HG02973 (cell line): ENCODE measurements around the gene LHX8.
"Not testable (repeated sequence)": the region's sequence is repeated elsewhere in the genome, so short reads cannot be mapped to it uniquely, and the experiment has no call there.

ENCODE experiments used
- ATAC-seq: cut with Tn5 transposase; IDR thresholded peaks from one replicate; pipeline ENCODE4 v1.9.1; 2021; ENCODE audit warnings: moderate library complexity; ENCODE audit not compliant: unreplicated experiment

LHX8 gene

DNA sequence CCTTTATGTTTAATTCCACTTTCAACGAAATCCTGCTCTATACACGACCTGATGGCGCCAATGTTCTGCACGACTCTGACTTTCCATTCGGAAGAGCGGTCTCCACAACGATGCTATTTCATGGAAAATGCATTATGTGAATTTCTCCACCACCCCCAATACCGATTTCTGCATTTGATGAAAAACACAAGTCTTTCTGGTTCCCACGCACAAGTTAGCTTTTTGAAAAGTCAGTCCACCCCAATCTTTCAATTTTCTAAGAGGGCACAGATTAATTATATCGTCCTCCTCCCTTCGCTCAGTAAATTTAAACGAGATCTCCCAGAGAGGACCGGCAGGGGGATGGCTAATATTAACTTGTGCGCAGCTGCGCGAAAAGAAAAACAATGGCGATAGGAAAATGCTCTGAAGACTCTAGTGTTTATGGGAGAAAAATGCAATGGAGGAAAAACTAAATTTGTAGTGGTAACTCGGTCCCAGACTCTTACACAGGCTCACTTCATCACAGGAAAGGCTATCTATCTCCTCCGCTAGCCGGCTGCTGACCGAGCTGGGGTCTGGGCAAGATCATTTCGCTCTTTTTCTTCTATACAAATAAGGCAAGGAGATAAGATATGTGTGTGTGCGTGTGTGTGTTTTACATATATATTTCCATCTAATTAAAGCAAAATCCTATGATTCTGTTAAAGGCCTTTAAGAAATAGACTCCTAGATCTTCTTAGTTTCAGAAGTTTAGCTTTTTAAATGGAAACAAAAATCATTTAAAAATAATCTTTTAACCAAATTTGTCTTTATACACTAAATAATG, 1.2 kb upstream of the LHX8 start:
- no peak for ATAC-seq

DNA sequence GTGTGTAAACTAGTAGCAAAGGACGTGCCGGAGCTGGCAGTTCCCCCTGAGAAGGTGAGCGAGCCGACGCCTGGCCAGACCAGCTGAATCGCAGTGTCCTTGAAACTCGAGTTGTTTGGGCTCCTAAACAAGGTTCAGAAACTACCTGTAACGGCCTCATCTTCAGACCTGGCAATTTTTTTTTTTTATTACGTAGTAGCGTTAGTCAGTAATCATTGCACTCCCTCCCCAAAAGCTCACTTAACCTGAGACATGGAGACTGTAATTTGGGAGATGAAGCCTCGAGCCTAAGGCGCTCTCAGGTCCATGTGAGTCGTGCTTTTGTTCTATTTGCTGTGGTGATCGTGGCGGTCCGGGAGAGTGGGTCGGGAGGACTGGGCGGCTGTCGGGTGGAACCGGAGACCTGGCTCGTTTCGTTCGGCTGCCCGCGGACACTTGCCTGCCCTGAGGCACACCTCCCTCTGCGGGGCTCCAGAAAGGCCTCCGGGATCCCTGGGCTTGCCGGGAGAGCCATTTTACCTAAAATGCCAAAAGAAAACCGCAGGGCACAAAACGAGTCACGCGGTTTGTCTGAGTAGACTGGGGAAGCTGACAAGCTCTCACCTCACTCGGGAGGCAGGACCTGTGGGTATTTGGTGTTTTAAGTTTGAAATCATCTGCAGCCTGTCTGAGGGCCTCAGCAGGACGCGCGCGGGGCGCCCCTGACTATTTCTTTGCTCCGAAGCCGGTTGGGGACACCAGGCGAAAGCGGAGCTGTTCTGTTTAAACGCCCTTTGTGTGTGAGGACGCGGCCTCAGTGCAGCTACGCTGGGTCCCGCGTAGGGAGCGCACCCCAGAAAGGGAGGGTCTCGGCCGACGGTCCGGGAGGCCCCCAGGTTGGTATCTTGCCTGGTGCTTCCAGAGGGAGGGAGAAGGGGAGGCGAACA, 722 bp downstream of the LHX8 start:
- ATAC-seq = no peak

DNA sequence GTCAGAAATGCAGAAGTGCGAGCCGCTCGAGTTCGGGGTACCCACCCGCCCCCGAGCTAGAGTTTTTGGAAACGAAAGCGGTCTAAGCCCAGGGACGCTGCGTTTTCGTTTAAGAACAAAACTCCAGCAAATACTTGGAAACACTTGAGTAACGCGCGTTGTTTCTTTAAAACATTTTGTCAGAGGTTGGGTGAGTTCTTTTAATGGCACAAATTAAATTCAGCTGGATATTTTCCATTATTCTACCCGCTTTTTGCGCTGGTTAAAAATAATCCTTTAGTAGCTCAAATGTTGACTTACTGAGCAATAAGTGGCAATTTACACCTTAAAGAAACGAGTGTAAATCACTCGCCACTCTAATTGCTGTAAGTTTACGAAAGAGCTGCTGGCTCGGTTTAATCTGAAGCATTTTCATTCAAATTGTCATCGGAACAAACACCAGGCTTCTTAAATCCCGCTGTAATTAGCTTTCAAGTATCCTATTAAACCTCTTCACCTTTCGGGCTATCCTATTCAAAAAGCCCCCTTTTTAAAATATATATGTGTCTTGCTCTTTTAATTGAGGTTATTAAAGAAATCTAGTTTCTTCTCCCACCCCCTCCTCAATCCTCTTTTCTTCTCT, 1.5 kb downstream of the LHX8 start:
- no peak for ATAC-seq

DNA sequence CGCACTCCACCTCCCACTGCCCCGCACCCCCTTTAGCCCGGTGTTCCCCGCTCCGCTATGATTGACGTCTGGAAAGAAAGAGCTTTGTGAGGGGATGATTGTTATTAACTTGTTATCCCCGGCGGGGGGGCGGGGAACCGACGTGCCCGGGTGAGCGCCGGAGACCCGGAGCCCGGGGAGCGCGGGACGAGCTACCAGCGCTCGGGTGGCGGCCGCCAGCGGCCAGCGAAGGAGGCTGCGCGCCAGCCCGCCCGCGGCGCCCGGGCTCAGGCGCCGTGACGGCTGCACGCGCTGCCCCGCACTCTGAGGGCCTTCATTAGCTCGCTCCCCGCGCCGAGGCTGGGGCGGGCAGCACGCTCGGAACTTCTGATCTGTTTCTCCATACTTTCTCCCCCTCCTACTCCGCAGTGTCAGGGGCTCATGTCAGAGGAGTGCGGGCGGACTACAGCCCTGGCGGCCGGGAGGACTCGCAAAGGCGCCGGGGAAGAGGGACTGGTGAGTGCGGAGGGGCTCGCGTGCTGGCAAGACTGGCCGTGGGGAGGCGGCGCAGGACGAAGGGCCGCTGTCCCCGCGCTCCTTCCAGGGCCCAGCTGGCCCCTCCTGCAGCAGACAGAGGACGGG, 2.1 kb downstream of the LHX8 start:
- ATAC-seq = no peak

DNA sequence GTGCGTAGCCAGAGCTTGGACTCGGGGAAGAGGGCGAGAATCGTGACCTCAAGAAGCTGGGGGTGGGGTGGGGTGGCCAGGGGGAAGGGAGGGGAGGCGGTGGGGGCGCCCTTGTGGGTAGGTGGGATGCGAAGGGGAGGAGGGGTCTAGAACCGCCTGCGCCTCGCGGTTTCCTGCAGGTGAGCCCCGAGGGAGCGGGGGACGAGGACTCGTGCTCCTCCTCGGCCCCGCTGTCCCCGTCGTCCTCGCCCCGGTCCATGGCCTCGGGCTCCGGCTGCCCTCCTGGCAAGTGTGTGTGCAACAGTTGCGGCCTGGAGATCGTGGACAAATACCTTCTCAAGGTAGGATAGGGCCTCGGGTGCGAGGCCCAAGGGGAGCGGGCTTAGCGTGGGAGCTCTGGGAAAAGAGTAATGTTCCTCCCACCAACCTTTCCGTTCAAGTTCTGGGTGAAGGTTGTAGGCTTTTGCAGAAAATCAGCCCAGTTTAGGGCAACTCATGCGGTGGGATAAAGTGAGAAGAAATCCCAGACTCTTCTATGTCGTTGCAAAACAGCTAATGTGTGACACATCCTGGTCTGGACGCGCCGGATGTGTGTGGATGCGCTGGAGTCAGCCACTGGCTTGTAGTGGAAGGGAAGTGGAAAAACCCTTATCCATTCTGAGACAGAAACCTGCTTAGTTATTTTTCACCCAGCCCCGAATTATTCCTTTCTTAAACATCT, 2.9 kb downstream of the LHX8 start:
- no peak for ATAC-seq

DNA sequence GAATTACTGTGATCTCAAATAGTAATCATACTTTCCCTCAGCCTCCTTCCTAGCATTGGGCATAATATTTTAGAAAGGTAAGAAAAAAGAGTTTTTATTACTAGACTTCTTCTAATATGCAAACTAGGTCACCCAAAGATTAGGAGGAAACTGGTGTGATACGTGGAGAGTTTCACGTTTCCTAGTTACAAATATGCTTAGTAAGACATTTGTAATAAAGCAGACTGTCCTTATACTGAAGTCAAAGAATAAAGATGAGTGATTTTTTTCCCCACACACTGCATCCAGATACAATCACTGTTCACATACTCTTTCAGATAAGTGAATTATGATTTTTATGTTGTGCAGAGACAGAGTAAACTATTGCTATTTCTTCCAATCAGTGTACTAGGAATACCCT, 17.9 kb downstream of the LHX8 start:
- no peak for ATAC-seq

DNA sequence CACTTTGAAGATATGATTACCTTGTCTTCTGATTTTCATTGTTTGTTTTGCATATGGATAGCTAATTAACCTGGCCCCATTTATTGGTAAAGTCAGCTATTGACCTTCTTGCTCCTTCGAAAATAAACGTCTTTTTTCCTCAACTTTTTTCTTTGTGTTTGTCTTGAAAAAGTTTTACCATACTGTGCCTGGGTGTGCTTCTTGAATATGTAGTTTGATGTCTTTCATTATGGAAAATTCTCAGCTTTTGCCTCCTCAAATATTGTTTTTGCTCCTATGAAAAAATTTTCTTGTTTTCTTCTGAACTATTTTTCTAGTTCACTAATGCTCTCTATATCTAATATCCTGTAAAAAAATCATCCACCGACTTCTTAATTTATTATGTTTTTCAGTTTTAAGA, 25.0 kb downstream of the LHX8 start:
- no peak for ATAC-seq

DNA sequence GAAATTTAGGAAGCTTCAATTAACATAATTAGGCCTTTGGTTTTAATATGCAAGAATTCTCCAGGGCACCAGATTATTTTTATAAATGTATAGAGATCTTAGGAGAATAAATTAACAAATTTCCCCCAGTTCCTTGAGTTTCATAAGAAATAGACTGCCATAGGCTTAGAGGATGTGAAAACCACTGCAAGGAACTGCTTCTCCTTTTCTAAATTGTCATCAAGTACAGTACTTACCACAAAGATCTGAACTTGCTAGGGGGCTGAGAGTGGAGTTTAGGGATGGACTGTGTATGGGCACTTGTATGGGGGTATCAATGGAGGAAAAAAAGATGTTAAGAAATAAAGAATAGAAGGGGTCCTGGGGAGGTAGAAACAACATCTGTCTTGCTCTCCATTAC, 31.1 kb downstream of the LHX8 start:
- no peak for ATAC-seq

DNA sequence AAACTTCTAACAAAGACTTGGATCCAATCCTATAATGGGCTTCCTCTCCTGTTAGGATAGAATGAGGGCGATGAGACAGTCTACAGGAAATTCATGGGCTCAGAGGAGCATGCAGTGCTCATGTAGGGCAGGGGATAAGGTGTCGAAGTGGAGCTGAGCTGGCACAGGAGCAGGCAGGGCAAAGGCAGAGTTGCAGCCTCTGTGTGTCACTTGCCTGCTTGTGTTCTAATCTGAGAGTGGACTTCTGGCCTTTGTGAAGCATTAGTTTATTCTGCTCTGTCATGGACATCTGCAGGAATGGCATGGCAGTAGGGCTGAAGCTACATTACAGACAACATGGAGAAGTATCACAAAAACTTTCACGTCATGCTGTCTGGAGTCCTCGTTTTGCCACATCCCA, 32.6 kb downstream of the LHX8 start:
- ATAC-seq = no peak

DNA sequence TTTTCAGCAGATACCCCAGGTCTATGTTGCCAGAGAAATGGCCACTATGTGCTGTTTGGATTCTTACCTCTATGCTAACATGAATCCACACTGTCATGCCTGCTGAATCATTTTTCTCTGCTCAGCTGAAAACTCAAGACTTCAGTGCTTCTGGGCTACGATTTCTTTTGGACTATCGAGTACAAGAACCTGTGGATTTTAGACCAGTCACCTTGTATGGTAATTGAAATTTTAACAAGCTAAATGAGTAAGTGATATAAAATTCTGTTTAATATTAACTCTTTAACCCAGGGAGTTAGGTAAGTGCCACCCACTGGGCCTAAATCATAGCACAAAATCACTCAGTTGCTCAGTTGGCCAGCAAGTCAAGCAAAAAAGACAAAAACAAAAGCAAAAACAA, 35.8 kb downstream of the LHX8 start:
- no peak for ATAC-seq

DNA sequence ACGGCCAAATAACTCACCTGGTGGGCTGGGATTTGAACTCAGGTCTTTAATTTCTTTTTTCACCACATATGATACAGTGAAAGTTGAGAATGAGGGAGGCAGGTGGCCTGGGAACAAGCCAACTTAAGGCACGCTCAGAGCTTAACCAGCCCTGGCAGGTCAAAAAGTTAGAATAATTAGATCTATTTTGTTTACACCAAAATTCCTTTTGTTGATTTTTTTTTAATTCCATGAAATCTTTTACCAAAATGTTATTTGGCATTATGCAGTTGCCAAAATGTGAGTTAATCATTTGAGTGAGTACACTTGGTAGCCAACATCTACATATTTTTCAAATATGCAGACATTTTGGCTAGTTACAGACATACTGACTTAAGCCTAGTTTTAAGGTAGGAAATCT, 36.8 kb downstream of the LHX8 start:
- no peak for ATAC-seq

DNA sequence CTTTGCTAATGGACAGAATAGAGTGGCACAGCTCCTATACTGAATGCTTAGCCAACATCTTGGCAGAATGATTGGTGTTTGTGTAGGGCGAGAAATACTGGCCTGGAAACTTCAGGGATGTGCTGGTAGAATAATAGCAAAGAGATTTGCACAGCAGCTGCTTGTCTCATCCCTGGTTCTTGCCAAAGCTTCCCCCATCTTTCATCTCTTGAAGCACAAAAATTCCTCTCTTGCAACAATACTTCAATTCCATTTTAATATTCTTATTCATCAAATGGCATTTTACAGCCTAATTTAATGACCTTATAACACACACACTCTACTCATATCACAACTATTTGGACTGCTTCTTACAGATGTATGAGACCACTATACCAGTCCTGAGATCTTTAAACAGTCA, 37.7 kb downstream of the LHX8 start:
- no peak for ATAC-seq

DNA sequence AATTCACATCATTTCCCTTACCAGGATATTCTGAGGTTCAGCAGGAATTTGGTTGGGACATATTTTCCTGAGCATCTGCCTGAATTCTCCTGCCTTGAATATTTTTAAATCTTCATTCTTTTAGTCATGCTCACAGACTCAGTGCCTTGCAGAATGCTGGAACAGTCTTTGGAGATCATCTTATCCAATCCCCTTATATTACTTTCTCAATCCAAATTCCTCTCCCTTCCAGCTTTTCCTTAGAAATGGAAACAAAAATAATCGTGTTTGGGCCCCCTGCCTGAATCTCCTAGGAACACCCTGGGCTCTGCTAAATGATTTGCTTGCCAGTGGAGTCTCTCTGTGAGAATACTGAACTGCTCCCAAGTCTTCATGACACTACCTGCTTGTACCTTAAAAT, 38.4 kb downstream of the LHX8 start:
- no peak for ATAC-seq

DNA sequence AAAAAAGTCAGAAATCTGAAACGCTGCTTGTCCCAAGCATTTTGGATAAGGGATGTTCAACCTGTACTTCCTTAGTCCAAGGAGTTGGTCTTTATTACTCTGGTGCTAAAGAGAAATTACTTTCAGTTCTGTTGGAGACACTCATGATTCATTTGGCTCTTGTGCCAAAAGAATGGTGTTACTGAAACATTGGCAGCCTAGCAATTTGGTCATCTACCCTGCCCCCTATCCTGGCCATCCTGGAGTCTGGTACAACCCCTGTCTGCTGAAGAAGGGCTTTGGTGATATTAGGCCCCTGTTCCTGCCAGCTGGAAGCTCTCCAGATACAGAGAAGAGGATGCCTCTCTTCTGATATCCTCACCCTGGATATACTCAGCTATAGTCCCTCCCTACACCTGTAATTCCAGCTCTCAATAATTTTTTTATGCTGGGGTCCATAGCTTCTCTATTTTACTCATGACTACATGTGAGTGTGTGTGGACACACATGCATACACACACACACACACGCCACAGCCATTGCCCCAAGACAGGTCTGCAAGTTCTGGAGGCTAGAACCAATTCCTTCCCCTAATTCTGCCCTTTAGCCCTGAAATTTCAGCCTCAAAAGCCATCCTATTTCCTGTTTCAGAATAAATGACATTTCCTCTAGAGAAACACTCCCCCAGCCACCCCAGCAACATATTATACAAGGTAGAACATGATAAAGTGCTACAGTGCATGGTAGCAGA, 40.0 kb downstream of the LHX8 start:
- ATAC-seq = no peak

DNA sequence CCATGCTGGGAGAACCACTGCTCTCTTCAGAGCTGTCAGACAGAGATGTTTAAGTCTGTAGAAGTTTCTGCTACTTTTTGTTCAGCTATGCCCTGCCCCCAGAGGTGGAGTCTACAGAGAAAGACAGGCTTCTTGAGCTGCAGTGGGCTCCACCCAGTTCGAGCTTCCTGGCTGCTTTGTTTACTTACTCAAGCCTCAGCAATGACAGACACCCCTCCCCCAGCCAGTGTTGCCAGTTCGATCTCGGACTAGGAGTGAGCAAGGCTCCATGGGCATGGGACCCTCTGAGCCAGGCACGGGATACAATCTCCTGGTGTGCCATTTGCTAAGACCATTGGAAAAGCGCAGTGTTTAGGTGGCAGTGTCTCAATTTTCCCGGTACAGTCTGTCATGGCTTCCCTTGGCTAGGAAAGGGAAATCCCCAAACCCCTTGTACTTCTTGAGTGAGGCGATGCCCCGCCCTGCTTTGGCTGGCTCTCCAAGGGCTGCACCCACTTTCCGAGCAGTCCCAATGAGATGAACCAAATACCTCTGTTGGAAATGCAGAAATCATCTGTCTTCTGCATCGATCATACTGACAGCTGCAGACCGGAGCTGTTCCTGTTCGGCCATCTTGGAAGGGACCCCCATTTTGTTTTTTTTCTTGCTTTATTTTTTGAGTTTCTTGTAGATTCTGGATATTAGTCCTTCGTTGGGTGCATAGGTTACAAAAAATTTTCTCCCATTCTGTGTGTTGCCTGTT, 47.2 kb downstream of the LHX8 start:
- ATAC-seq = not testable (repeated sequence)

DNA sequence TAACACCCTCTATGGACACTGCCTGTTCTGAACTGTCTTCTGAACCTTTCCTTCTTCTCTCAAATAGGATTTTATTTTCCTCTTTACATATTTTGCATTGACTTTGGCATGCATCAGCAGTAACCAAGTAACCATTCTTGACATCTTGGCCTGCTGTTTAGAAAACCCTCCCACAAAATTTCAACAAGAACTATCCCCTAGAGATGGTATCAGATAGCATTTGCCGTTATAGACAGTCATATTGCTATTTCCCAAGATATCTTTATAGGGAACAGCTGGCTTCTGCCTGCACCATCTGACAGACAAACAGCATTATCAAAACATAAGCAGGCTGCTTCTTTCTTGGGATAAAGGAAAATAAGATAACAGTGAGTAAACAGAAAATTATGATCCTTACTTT, 54.7 kb downstream of the LHX8 start:
- ATAC-seq = no peak

DNA sequence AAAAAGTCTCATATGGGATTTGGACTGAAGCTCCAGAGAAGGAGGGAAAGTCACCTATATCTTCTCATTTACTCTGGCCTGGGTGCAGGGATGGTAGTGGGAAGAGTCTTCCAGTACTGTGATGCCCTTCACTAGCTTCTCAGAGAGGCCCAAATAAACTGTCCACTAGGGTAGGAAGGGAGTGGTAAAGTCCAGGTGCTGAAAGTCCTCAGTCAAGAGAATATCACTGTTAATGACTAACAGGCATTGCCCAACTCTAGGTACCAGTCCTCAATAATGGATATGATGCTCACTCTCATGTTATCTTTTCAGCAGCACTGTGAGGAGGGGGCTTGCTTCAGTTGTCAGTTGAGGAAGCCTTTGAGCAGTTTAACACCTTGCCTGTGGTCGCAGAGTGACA, 64.0 kb downstream of the LHX8 start:
- ATAC-seq = no peak

DNA sequence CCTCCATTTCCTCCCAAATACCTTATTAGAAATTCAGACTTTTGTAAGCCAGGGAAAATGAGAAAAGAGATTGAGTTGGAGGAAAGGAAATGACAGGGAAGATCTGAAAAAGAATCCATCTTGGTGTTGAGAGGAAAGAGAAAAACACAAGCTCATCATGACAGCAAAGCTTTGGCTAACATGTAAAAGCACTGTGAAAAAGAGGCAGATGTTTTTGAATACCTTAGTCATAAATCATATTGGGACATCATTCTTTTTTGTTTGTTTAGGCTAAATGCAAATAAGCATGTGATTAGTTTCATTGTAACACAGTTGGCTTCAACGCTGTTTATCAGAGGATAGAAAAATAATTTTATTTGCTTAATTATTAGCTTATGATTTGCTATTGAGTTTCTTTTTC, 64.6 kb downstream of the LHX8 start:
- no peak for ATAC-seq

DNA sequence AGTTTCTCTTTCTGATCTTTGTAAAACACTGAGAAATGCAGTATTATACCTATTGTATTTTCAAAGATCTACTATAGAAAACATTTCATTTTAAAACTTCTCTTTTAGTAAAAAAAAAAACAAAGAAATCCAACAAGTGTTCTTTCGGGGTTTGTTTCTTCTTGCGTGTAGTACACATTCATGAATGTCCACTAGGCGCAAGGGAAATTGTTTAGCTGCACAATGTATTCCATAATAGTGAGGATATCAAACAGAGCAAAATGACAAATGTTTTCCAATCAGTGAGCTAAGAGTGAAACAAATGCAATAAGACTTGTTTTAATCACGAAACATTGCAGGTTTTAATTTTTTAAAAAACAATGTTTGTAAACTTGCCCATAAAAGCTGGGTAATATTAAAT, 68.6 kb downstream of the LHX8 start:
- no peak for ATAC-seq
